HFFc6 (cell line): ENCODE measurements around the gene VWA3B. TPM values are rescaled to one million over a fixed set of nuclear protein-coding genes. Genes with fewer than 3 reads are reported as not detected.

Source experiments
- DNase-seq: peaks from one replicate; pipeline ENCODE4 v3.0.0-alpha.2; 2018
- H3K27ac Mint-ChIP-seq: 2 replicates; pipeline ENCODE4 v1.8.0; 2020; ENCODE audit warnings: mild to moderate bottlenecking, mixed read lengths
- H3K27me3 Mint-ChIP-seq: 2 replicates; pipeline ENCODE4 v1.8.0; 2021; ENCODE audit warnings: mild to moderate bottlenecking, moderate library complexity, mixed read lengths; ENCODE audit not compliant: insufficient read depth
- H3K36me3 Mint-ChIP-seq: 2 replicates; pipeline ENCODE4 v1.8.0; 2021; ENCODE audit warnings: low read depth, mixed read lengths
- H3K4me1 Mint-ChIP-seq: 2 replicates; pipeline ENCODE4 v1.8.0; 2020; ENCODE audit warnings: low read depth, mixed read lengths
- H3K4me3 Mint-ChIP-seq: 2 replicates; pipeline ENCODE4 v1.8.0; 2020; ENCODE audit warnings: mild to moderate bottlenecking, moderate library complexity, mixed read lengths
- H3K9me3 Mint-ChIP-seq: 2 replicates; pipeline ENCODE4 v1.8.0; 2020; ENCODE audit warnings: mild to moderate bottlenecking, mixed read lengths
- total RNA-seq, 6 experiments: library from RNA; stranded (reverse); fragmentation: NEBNext Ultra II Directional; extraction: Animal tissue kit (Norgen Biotek cat#: 25700); gene quantifications; 2 replicates in 1 of 6; 3 replicates in 5 of 6; pipeline ENCODE4 v1.2.3, GENCODE V29; 2021
- TF ChIP-seq, protein P1 (sequence below): fragments of 200-600 bp; sonication (generic); IDR thresholded peaks from 2 replicates; pipeline ENCODE4 v1.5.0; 2021; ENCODE audit warnings: antibody characterized with exemption, mild to moderate bottlenecking

VWA3B gene
- total RNA-seq, 6 experiments from 2014 or later, result not detected

DNA sequence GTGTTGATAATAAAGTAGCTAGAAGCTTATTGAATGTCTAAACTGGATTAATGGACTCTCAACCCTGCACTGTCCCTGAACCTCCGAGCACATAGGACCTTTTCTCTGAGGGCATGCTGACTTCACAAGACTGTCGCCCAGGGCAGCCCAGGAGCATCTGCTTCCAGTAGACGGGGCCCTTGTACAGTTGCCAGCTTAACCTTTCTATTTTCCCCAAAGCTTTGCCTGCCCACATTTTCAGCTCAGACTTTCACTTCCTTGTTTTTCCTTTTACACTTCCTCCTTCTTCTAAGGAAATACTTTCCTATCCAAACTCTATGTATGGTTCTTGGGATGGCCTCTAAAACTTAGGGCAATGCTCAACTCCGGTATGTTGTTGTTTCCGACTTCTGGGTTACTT, 1.3 kb downstream of the VWA3B start:
- no peak for DNase-seq
- TF ChIP-seq, protein P1, sequence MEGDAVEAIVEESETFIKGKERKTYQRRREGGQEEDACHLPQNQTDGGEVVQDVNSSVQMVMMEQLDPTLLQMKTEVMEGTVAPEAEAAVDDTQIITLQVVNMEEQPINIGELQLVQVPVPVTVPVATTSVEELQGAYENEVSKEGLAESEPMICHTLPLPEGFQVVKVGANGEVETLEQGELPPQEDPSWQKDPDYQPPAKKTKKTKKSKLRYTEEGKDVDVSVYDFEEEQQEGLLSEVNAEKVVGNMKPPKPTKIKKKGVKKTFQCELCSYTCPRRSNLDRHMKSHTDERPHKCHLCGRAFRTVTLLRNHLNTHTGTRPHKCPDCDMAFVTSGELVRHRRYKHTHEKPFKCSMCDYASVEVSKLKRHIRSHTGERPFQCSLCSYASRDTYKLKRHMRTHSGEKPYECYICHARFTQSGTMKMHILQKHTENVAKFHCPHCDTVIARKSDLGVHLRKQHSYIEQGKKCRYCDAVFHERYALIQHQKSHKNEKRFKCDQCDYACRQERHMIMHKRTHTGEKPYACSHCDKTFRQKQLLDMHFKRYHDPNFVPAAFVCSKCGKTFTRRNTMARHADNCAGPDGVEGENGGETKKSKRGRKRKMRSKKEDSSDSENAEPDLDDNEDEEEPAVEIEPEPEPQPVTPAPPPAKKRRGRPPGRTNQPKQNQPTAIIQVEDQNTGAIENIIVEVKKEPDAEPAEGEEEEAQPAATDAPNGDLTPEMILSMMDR, result no peak
- Mint-ChIP-seq H3K4me1 (peaks cover 6% of the 10 kb centered on the region), H3K27me3 (peaks cover 32% of the 10 kb centered on the region), H3K4me3 (no peak overlapping the region), H3K36me3 (no peaks in the 10 kb centered on the region), H3K9me3 (no peaks in the 10 kb centered on the region), H3K27ac (no peak overlapping the region)

DNA sequence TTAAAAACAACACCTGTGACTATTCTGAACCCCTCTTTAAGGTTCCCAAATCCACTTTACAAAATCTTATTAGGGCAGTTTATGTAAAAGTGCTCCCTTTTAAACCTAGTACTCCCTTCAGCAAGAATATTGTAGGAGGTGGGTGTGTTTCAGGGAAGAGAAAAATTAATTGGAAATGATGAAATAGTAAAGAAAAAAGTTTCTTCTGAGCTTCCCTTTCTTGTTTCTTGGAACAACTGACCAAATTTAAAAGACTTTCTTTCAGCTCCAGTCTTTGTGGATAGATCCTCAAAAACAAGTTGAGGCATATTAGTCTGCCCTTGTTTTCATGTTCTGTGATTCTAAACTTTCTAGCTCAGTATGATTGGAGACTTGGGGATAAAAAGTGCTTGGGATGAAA, 3.0 kb downstream of the VWA3B start:
- TF ChIP-seq, protein P1, result no peak

DNA sequence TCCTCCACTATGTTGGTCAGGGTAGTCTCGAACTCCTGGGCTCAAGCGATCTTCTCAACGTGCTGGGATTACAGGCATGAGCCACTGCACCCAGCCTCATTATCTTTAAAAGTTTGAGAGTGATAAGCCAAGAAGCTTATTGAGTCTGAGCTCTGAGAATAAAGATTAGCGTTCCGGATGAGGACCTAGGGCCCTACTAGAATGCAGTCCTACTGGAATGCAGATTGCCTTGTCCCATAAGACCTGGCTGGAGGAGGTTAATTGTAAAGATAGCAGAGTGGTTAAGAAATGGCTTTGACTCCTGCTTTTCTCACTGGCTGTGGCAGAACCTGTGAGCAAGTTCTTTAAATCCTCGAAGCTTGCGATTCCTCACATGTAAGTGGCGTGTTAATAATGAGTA, 4.0 kb downstream of the VWA3B start:
- no peak overlapping the region for H3K27ac Mint-ChIP-seq
- TF ChIP-seq, protein P1, result no peak
- no peak overlapping the region for H3K4me3 Mint-ChIP-seq
- peaks cover 7% of the 10 kb centered on the region; the same call in 1 of the 2 replicates for H3K9me3 Mint-ChIP-seq
- DNase-seq, result no peak
- no peaks in the 10 kb centered on the region for H3K36me3 Mint-ChIP-seq
- peaks cover 6% of the 10 kb centered on the region for H3K4me1 Mint-ChIP-seq
- H3K27me3 Mint-ChIP-seq, result peaks cover 11% of the 10 kb centered on the region

More for the DNA sequence above, 3.0 kb downstream of the VWA3B start:
- DNase-seq, result no peak
- Mint-ChIP-seq H3K4me3 (no peak overlapping the region), H3K4me1 (peaks cover 6% of the 10 kb centered on the region), H3K9me3 (no peaks in the 10 kb centered on the region; the same call in 1 of the 2 replicates), H3K27ac (no peak overlapping the region), H3K27me3 (peaks cover 21% of the 10 kb centered on the region), H3K36me3 (no peaks in the 10 kb centered on the region)

DNA sequence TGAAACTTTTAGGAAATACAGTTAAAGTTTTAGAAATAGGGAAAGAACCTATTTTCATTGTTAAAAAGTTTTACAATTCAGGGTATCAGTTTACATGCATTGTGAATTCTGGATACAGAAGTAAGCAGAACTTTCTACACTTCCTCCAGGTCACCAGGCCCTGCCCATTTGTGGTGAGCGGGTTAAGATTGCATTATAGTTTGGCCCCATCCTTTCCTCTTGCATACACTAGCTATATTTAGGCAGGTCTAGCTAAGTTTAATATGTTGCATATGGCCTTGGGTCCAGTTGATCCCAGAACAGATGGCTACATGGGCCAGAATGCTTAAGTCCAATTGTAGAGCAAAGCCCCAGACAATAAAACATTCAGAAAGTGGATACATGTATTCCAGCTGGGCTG, 4.8 kb downstream of the VWA3B start:
- peaks cover 1% of the 10 kb centered on the region for H3K4me1 Mint-ChIP-seq
- DNase-seq, result no peak
- H3K9me3 Mint-ChIP-seq, result peaks cover 14% of the 10 kb centered on the region
- H3K27me3 Mint-ChIP-seq, result peaks cover 11% of the 10 kb centered on the region
- no peak overlapping the region for H3K27ac Mint-ChIP-seq
- TF ChIP-seq, protein P1, result no peak
- H3K36me3 Mint-ChIP-seq, result no peaks in the 10 kb centered on the region
- H3K4me3 Mint-ChIP-seq, result no peak overlapping the region

DNA sequence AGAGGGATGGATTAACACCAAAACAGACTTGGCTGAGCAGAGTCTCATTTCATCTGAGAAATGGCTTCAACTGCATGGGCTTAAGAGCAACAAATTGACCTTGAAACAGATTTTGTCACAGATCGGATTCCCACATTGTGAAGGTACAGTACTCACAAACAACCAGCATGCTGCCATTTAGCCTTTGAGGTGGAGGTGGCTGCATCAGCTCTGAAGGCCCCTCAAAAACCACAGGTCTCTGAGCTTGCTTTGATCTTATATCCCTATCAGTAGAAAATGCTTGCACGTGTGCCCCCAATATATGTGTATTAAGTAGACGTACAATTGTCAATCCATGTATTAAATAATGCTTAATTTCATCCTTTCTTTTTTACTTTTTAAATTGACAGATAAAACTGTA, 6.2 kb downstream of the VWA3B start:
- DNase-seq, result no peak
- Mint-ChIP-seq H3K27me3 (peaks cover 6% of the 10 kb centered on the region), H3K36me3 (no peaks in the 10 kb centered on the region), H3K4me1 (no peaks in the 10 kb centered on the region), H3K9me3 (peaks cover 14% of the 10 kb centered on the region), H3K27ac (no peak overlapping the region), H3K4me3 (no peak overlapping the region)
- TF ChIP-seq, protein P1, result no peak

DNA sequence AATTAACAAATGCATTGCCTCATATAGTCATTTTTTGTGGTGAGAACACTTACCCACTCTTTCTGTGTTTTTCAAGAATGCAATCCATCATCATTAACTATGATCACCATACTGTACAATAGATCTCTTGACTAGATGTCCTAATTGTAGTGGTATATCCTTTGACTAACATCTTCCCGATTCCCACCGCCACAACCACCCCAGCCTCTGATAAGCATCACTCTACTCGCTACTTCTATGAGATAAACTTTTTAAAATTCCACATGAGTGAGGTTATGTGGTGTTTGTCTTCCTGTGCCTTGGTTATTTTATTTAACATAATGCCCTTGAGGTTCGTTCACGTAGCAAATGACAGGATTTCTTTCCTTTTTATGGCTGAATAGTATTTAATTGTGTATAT, 6.6 kb downstream of the VWA3B start:
- no peak for DNase-seq
- Mint-ChIP-seq H3K27ac (no peak overlapping the region), H3K27me3 (peaks cover 3% of the 10 kb centered on the region; the same call in 1 of the 2 replicates), H3K4me3 (no peak overlapping the region), H3K36me3 (no peaks in the 10 kb centered on the region), H3K4me1 (no peaks in the 10 kb centered on the region), H3K9me3 (peaks cover 14% of the 10 kb centered on the region)
- TF ChIP-seq, protein P1, result no peak
